HG02852 (cell line): ENCODE data around the gene RARS2.

Experiments used
- ATAC-seq: cut with Tn5 transposase; IDR thresholded peaks from one replicate; pipeline ENCODE4 v1.9.1; 2021; ENCODE audit warnings: mild to moderate bottlenecking, moderate library complexity; ENCODE audit not compliant: unreplicated experiment

Gene RARS2

GRCh38 chr6:87574237-87574804 is 15.5 kb downstream of the RARS2 start:
- ATAC-seq = no peak

GRCh38 chr6:87573307-87574024 is 16.3 kb downstream of the RARS2 start:
- no peak for ATAC-seq

DNA sequence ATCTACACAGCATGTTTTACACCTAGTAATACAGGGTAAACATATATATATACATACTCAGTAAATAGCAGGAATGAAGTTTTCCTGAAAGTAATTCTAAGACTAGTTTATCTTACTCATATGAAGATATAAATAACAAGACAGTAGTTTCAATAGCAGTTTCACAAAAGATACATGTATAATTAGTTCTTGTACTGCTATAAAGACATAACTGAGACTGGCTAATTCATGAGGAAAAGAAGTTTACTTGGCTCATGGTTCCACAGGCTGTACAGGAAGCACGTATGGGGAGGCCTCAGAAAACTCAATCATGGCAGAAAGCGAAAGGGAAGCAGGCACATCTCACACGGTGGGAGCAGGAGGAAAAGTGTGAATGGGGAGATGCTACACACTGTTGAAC is 16.9 kb downstream of the RARS2 start:
- peak; percentile 72 for ATAC-seq

DNA sequence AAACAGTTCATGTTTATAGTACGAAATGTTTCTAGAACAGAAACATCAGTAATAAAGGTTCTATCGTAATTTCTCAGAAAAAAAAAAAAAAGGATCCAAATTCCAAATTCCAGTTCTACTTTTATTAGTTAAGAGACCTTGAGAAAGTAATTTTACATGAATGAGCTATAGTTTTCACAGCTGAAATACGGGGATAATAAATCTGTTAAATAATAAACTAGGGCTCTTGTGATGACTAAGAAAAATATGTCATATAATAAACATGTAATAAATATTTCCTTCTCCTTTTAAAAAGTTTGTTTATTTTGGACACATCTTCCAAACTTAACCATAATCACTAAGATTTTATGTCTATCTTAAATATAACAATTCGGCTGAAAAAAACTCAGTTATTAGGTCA is 17.8 kb downstream of the RARS2 start:
- ATAC-seq = no peak

DNA sequence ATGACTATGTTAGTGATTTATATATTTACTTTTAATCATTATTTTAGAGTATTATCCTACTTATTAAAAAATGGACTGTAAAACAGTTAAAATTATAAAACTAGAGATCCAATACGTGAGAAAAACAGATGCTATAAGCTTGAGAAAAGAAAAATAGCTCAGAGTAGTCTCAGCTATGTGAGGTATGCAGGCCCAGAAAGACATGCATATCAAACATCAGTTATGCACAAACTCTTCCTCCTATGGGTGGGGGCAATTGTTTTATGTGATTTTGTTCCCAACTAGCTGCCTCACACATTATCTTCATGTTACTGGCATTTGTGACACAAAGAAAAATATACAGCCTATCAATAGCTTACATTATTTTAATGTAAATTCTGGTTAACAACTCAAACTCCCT is 28.8 kb downstream of the RARS2 start:
- ATAC-seq = no peak

- ATAC-seq = no peak
These were observed 31.3 kb downstream of the RARS2 start for GRCh38 chr6:87558446-87558845.

GRCh38 chr6:87555506-87555905 is 34.3 kb downstream of the RARS2 start:
- ATAC-seq = no peak

DNA sequence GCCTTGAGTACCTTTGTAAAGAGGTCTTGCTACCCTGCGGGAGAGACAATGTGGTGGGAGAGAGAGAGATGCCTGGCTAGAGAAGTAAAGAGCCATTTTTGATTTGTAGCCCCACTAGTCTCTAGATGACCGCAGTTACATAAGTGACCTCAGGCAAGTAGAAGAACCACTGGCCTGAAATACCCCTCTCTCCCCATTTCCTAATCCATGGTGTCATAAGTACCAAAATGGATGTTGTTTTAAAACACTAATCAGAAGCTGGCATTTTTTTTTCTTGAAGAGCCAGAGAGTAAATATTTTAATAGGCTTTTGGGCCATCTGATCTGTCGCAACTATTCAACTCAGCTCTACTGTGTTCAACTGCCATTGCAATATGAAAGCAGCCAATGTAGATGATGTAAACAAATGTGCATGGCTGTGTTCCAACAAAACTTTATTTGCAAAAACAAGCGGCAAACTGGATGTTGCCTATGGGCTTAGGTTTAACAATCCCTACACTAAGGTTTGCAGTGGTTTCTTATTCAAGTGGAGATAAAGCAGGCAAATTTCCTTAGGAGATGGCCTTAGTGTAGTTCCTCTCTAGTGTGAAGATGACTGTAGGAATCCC is 36.5 kb downstream of the RARS2 start:
- no peak for ATAC-seq

GRCh38 chr6:87551799-87552198 is 38.0 kb downstream of the RARS2 start:
- no peak for ATAC-seq

GRCh38 chr6:87544474-87544735 is 45.4 kb downstream of the RARS2 start:
- ATAC-seq = peak; percentile 61

- ATAC-seq = peak; percentile 10
These were observed 45.9 kb downstream of the RARS2 start for GRCh38 chr6:87543696-87544473.

DNA sequence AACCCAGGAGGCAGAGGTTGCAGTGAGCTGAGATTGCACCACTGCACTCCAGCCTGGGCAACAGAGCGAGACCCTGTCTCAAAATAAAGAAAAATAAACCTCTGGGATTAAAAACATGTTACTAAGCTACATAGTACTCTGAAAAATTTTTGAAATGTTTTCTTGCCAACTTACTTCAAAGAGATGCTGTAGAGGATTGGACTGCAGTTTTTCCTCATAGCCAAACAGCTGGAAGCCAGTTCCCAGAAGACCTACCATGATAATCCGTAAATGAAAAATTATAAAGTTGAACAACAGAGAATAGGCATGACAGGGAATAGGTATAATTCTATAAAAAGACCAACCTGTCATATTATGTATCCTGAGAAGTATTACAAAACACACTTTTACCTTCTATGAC is 48.0 kb downstream of the RARS2 start:
- ATAC-seq = no peak

- no peak for ATAC-seq
These were observed 48.7 kb downstream of the RARS2 start for GRCh38 chr6:87541041-87541440.

GRCh38 chr6:87540539-87540938 is 49.2 kb downstream of the RARS2 start:
- no peak for ATAC-seq

DNA sequence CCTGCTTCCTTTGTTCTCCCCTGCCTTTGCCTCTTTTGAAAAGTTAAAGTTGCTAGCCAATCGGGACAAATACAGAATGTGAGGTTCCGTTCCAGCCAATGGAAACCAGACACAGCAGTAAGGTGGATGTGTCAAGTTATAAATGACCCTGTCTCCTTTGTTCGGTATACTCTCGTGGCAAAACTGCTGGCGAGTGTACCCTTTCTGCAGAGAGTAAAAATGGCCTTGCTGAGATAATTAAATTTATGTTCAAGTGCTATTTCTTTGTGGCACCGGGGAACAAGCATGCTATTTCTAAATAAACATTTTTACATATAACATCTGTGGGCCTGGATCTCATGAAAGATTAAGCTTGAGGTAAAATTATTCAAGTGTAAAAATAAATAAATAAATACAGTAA is 50.2 kb downstream of the RARS2 start:
- no peak for ATAC-seq

- ATAC-seq = no peak
These were observed 51.1 kb downstream of the RARS2 start for GRCh38 chr6:87538510-87539260.

GRCh38 chr6:87534377-87535047 is 55.3 kb downstream of the RARS2 start:
- no peak for ATAC-seq

GRCh38 chr6:87529221-87529620 is 60.6 kb downstream of the RARS2 start:
- ATAC-seq = no peak

DNA sequence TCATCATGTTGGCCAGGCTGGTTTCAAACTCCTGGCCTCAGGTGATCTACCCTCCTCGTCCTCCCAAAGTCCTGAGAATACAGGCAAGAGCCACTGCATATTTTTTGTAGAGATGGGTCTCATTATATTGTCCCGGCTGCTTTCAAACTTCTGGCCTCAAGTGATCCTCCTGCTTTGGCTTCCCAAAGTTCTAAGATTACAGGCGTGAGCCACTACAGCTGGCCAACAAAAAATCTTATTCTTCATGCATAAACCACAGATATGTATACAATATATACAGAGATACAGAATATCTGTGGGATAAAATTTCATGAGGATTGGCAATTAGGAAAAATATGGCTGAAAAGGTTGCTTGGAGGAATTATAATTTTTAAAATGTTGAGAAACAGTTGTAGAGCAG is 67.1 kb downstream of the RARS2 start:
- ATAC-seq = no peak

DNA sequence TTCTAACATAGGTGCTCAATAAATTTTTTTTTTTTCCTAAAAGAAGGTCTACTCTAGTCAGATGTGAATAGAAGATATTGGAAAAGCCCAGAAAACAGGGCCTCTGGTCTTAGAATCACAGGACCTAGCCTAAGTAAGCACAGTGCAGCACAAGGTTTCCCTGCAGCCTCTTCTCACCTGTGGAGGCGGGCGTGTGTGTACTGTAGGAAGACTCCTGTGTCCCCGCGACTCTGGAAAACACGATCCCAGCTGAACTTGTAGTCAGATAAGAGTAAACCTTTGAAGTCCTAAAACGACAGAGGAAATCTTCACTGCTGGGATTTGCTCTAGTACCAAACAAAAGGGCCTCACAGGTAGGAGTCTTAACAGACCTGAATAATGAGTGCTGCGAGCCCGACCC is 71.3 kb downstream of the RARS2 start:
- ATAC-seq = no peak

DNA sequence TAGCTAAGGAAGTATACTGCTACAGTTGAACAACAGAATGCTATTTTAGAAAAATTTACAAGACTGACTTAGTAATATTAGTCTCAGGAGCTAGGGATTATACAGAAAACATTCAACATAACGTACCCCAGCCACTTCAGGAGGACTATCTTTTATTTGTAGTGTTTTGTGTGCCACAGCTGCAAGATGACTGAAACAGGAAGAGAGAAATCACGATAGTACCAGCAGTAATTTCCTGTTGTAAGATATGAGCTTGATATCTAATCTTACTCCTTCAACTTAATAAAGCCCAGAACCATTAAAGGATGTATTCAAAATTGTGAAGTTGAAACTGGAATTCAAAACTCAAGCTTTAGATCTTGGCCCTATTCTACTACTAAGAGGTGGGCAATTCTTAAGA is 75.0 kb downstream of the RARS2 start:
- ATAC-seq = no peak
